Liver (tissue), 9 donors: ENCODE measurements around the gene CHRNE. TPM values are rescaled to one million over a fixed set of nuclear protein-coding genes. Genes with fewer than 3 reads are reported as not detected.

Experiments
- DNase-seq: peaks from one replicate; pipeline ENCODE4 v3.0.0-alpha.2; 2017; ENCODE audit warnings: low spot score
- H3K27ac ChIP-seq, 2 donors: one replicate each; pipeline ENCODE4 v1.7.0; 2013; ENCODE audit warnings: inconsistent platforms in 2 of 2, low read length in 2 of 2, control low read depth in 1 of 2, low read depth in 1 of 2, mild to moderate bottlenecking in 1 of 2
- H3K27me3 ChIP-seq, 4 donors: one replicate each; pipeline versions ENCODE4 v1.6.1 to v1.7.0; 2013; ENCODE audit warnings: low read length in 3 of 4, inconsistent platforms in 1 of 4, mild to moderate bottlenecking in 1 of 4, moderate library complexity in 1 of 4; ENCODE audit not compliant: control insufficient read depth in 4 of 4, insufficient read depth in 4 of 4
- H3K36me3 ChIP-seq, 4 donors: one replicate each; pipeline versions ENCODE4 v1.6.1 to v1.7.0; 2013; ENCODE audit warnings: low read length in 3 of 4, mild to moderate bottlenecking in 3 of 4, low read depth in 1 of 4, moderate library complexity in 1 of 4; ENCODE audit not compliant: control insufficient read depth in 4 of 4, insufficient read depth in 3 of 4
- H3K4me1 ChIP-seq, 4 donors: one replicate each; pipeline versions ENCODE4 v1.6.1 to v1.7.0; 2013; ENCODE audit warnings: low read length in 3 of 4, mild to moderate bottlenecking in 3 of 4, moderate library complexity in 1 of 4; ENCODE audit not compliant: control insufficient read depth in 4 of 4, insufficient read depth in 4 of 4
- H3K4me3 ChIP-seq, 3 donors: one replicate each; pipeline versions ENCODE4 v1.6.1 to v1.7.0; 2013; ENCODE audit warnings: low read length in 3 of 3, control low read depth in 1 of 3, low read depth in 1 of 3, mild to moderate bottlenecking in 1 of 3
- H3K9ac ChIP-seq, 2 donors: one replicate each; pipeline ENCODE4 v1.7.0; 2013; ENCODE audit warnings: low read length in 2 of 2, mild to moderate bottlenecking in 2 of 2, moderate library complexity in 2 of 2, control low read depth in 1 of 2, low read depth in 1 of 2
- H3K9me3 ChIP-seq, 4 donors: one replicate each; pipeline versions ENCODE4 v1.6.1 to v1.7.0; 2013; ENCODE audit warnings: low read length in 3 of 4; ENCODE audit not compliant: control insufficient read depth in 4 of 4
- ATF3 ChIP-seq: IDR thresholded peaks from 2 replicates; pipeline ENCODE4 v1.6.1; 2016; ENCODE audit warnings: antibody characterized with exemption
- CTCF ChIP-seq: fragments of 150-350 bp; IDR thresholded peaks from 2 replicates; pipeline ENCODE4 v1.5.1; 2017; ENCODE audit warnings: improper control_type of control experiment, low read depth, low read length; ENCODE audit not compliant: missing input control
- EGR1 ChIP-seq, 2 donors: IDR thresholded peaks; 2 replicates each; pipeline ENCODE4 v1.6.1; 2016 to 2018; ENCODE audit warnings: antibody characterized with exemption in 2 of 2, low read depth in 2 of 2
- FOXA1 ChIP-seq: IDR thresholded peaks from 2 replicates; pipeline ENCODE4 v1.6.1; 2016; ENCODE audit warnings: antibody characterized with exemption
- FOXA2 ChIP-seq: IDR thresholded peaks from 2 replicates; pipeline ENCODE4 v1.6.1; 2016; ENCODE audit warnings: antibody characterized with exemption
- GABPA ChIP-seq, 2 donors: IDR thresholded peaks in 1 of 2; conservative IDR thresholded peaks in 1 of 2; 2 replicates each; pipeline ENCODE4 v1.6.1; 2016; ENCODE audit warnings: antibody characterized with exemption in 2 of 2, mild to moderate bottlenecking in 1 of 2, moderate library complexity in 1 of 2
- HNF4A ChIP-seq, 2 donors: conservative IDR thresholded peaks; 2 replicates each; pipeline ENCODE4 v1.6.1; 2016; ENCODE audit warnings: antibody characterized with exemption in 2 of 2, mild to moderate bottlenecking in 2 of 2
- HNF4G ChIP-seq: IDR thresholded peaks from 2 replicates; pipeline ENCODE4 v1.6.1; 2016; ENCODE audit warnings: antibody characterized with exemption
- JUND ChIP-seq, 2 donors: IDR thresholded peaks; 2 replicates each; pipeline ENCODE4 v1.6.1; 2016; ENCODE audit warnings: antibody characterized with exemption in 2 of 2
- MAX ChIP-seq: IDR thresholded peaks from 2 replicates; pipeline ENCODE4 v1.6.1; 2016; ENCODE audit warnings: antibody characterized with exemption
- NR2F2 ChIP-seq: IDR thresholded peaks from 2 replicates; pipeline ENCODE4 v1.6.1; 2016; ENCODE audit warnings: antibody characterized with exemption
- RAD21 ChIP-seq, 2 donors: IDR thresholded peaks; 2 replicates each; pipeline ENCODE4 v1.6.1; 2016; ENCODE audit warnings: antibody characterized with exemption in 2 of 2, mild to moderate bottlenecking in 2 of 2
- REST ChIP-seq: IDR thresholded peaks from 2 replicates; pipeline ENCODE4 v1.6.1; 2016; ENCODE audit warnings: antibody characterized with exemption, mild to moderate bottlenecking
- RXRA ChIP-seq, 2 donors: IDR thresholded peaks; 2 replicates each; pipeline ENCODE4 v1.6.1; 2017 to 2018; ENCODE audit warnings: antibody characterized with exemption in 2 of 2, mild to moderate bottlenecking in 1 of 2
- SP1 ChIP-seq: IDR thresholded peaks from 2 replicates; pipeline ENCODE4 v1.6.1; 2018; ENCODE audit warnings: antibody characterized with exemption, mild to moderate bottlenecking
- TAF1 ChIP-seq: conservative IDR thresholded peaks from 2 replicates; pipeline ENCODE4 v1.6.1; 2016; ENCODE audit warnings: antibody characterized with exemption, mild to moderate bottlenecking
- YY1 ChIP-seq: IDR thresholded peaks from 2 replicates; pipeline ENCODE4 v1.6.1; 2016; ENCODE audit warnings: antibody characterized with exemption, mild to moderate bottlenecking
- ZBTB33 ChIP-seq: IDR thresholded peaks from 2 replicates; pipeline ENCODE4 v1.6.1; 2016; ENCODE audit warnings: antibody characterized with exemption
- WGBS: extraction: QIAGEN DNeasy Blood & Tissue Kit; methylation state at CpG from one replicate; pipeline ENCODE4 v1.1.7; 2013; 5-methylcytosine and 5-hydroxymethylcytosine counted together
- polyA plus RNA-seq, 2 donors: library from polyadenylated mRNA; stranded (reverse) in 1 of 2; unstranded in 1 of 2; fragments of 200-250 nt in 1 of 2; fragments of >200 nt in 1 of 2; fragmentation: Nextera tagmentation in 1 of 2; extraction: Ambion mirVana in 1 of 2; gene quantifications; one replicate each; pipeline versions ENCODE4 v1.2.1 to v1.2.3, GENCODE V29; 2013 to 2015
- total RNA-seq, 2 donors: library from RNA; depleted of rRNA; stranded (reverse); fragments of >200 nt; gene quantifications; one replicate each; pipeline ENCODE4 v1.2.3, GENCODE V29; 2014
- donor health status: healthy.
- donor health status: healthy.
- donor health status: healthy.
- donor health status: healthy.
- donor health status: healthy.

The CHRNE gene
- total and polyA plus RNA-seq, 4 donors: 0.19 to 3.1 (median 0.65) TPM

GRCh38 chr17:4921320-4921719 lies 18.4 kb upstream of the CHRNE start:
- no peaks in the 10 kb centered on the region for H3K9me3 ChIP-seq
- peaks cover 3 to 22% (median 15%) of the 10 kb centered on the region in 4 donors for H3K4me1 ChIP-seq
- no peak overlapping the region for H3K4me3 ChIP-seq
- 74% methylated on average over 4 of the region's 4 CpGs for WGBS
- peak overlapping the region; percentile 92 to 95 for H3K27ac ChIP-seq
- DNase-seq: no peak
- no peak overlapping the region for H3K9ac ChIP-seq
- H3K27me3 ChIP-seq: no peaks in the 10 kb centered on the region
- TF ChIP-seq GABPA (IDR thresholded peaks at IDR 0.05 in 1 of 2, conservative IDR thresholded peaks at IDR 0.05 in 1 of 2) (no peak), FOXA2 (no peak), ATF3 (no peak), JUND (IDR thresholded peaks at IDR 0.05) (no peak), MAX (no peak), HNF4A (conservative IDR thresholded peaks at IDR 0.05) (no peak), SP1 (no peak), HNF4G (no peak), NR2F2 (no peak), RAD21 (IDR thresholded peaks at IDR 0.05) (no peak), TAF1 (no peak), RXRA (IDR thresholded peaks at IDR 0.05) (no peak), YY1 (no peak)
- no peaks in the 10 kb centered on the region for H3K36me3 ChIP-seq

- no peak overlapping the region for H3K4me3 ChIP-seq
Observed at GRCh38 chr17:4920351-4921048, 17.6 kb upstream of the CHRNE start.

More at GRCh38 chr17:4920351-4921048, 17.6 kb upstream of the CHRNE start:
- Histone ChIP-seq H3K27me3 (no peaks in the 10 kb centered on the region), H3K9ac (peak overlapping the region in 1 of 2 donors; percentile 1), H3K27ac (peak overlapping the region; percentile 92 to 95), H3K9me3 (no peaks in the 10 kb centered on the region), H3K4me1 (peaks cover 3 to 22% (median 15%) of the 10 kb centered on the region in 4 donors), H3K36me3 (no peaks in the 10 kb centered on the region)
- TF ChIP-seq CTCF (no peak), ATF3 (no peak), REST (peak; percentile 29), RAD21 (IDR thresholded peaks at IDR 0.05) (peak in 1 of 2 donors; percentile 16), ZBTB33 (peak; percentile 74), HNF4G (no peak), FOXA2 (peak; percentile 31), TAF1 (peak; percentile 57), FOXA1 (no peak), MAX (no peak), NR2F2 (no peak), YY1 (peak; percentile 86), GABPA (IDR thresholded peaks at IDR 0.05 in 1 of 2, conservative IDR thresholded peaks at IDR 0.05 in 1 of 2) (peak in 1 of 2 donors; percentile 47), SP1 (peak; percentile 79), JUND (IDR thresholded peaks at IDR 0.05) (peak; percentile 45 to 57), EGR1 (IDR thresholded peaks at IDR 0.05; ENCODE audit: low read depth in 2 of 2) (no peak), HNF4A (conservative IDR thresholded peaks at IDR 0.05) (peak; percentile 58 to 81), RXRA (IDR thresholded peaks at IDR 0.05) (peak in 1 of 2 donors; percentile 43)
- no peak for DNase-seq
- 32% methylated on average over 10 of the region's 10 CpGs for WGBS
